Measurements from ENCODE around the gene PACSIN3.

DNA sequence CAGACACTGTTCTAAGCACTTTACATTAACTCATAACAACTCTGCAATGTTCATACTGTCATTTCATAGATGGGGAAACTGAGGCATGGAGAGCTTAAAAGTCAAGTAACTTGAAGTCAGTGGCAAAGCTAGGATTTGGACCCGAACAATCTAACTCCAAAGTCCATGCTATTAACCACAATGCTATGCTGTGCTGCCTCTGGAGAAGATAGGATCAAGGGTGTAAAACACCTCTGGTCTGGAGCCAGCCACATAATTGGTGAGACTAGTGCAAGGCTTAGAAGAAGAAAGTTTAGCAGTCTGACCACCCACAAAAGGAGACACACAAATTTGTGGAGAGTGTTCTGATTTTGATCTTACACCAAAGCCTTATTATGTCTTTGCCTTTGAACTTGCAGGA is 53.3 kb downstream of the PACSIN3 start:
- TF ChIP-seq RELA (CRISPR knock-in tag; IDR thresholded peaks at IDR 0.05): no peak
- TF ChIP-seq JDP2 (CRISPR knock-in tag; IDR thresholded peaks at IDR 0.05; ENCODE audit: borderline replicate concordance): no peak
- no peak for TF ChIP-seq ZNF629 (CRISPR knock-in tag; conservative IDR thresholded peaks at IDR 0.05)
- no peak for TF ChIP-seq TMF1 (CRISPR knock-in tag; IDR thresholded peaks at IDR 0.05; ENCODE audit: low read depth)
- TF ChIP-seq NKX3-1 (CRISPR knock-in tag; IDR thresholded peaks at IDR 0.05): no peak
- TF ChIP-seq ZNF33B (CRISPR knock-in tag; IDR thresholded peaks at IDR 0.05): no peak
- TF ChIP-seq ZNF296 (CRISPR knock-in tag; conservative IDR thresholded peaks at IDR 0.05): no peak
- no peak for TF ChIP-seq ADNP (CRISPR knock-in tag; IDR thresholded peaks at IDR 0.05)
